GM23338 (cell line): ENCODE results near the gene AKT2. TPM values are rescaled to one million over a fixed set of nuclear protein-coding genes. Genes with fewer than 3 reads are reported as not detected.

Source experiments
- ATAC-seq: fragments of 200-7000 bp; cut with Tn5 transposase; 3 replicates; pipeline ENCODE4 v1.9.1; 2020
- DNase-seq: peaks from one replicate; pipeline ENCODE4 v3.0.0-alpha.2; 2015; ENCODE audit warnings: low spot score
- H2AFZ ChIP-seq: fragments of 200-600 bp; sonication (generic); 2 replicates; pipeline ENCODE4 v1.8.0; 2016; ENCODE audit warnings: antibody characterized with exemption, mild to moderate bottlenecking, moderate library complexity
- H3F3A ChIP-seq: fragments of 200-600 bp; sonication (generic); replicated peaks from 2 replicates; pipeline ENCODE4 v1.8.0; 2017; ENCODE audit warnings: antibody characterized with exemption, mixed run types, low read depth
- H3K27ac ChIP-seq: fragments of 200-600 bp; sonication (generic); 2 replicates; pipeline ENCODE4 v1.6.1; 2016; ENCODE audit warnings: low read depth
- H3K27me3 ChIP-seq: fragments of 200-600 bp; sonication (generic); 2 replicates; pipeline ENCODE4 v1.8.0; 2016; ENCODE audit warnings: mild to moderate bottlenecking, mixed run types, moderate library complexity; ENCODE audit not compliant: insufficient read depth
- H3K36me3 ChIP-seq: fragments of 200-600 bp; sonication (generic); 2 replicates; pipeline ENCODE4 v1.8.0; 2016; ENCODE audit warnings: mild to moderate bottlenecking; ENCODE audit not compliant: insufficient read depth
- H3K4me1 ChIP-seq: fragments of 200-600 bp; sonication (generic); 2 replicates; pipeline ENCODE4 v1.8.0; 2016; ENCODE audit warnings: mild to moderate bottlenecking, moderate library complexity; ENCODE audit not compliant: insufficient read depth
- H3K4me2 ChIP-seq: fragments of 200-600 bp; sonication (generic); 2 replicates; pipeline ENCODE4 v1.7.1; 2017; ENCODE audit warnings: mixed run types
- H3K4me3 ChIP-seq: fragments of 200-600 bp; sonication (generic); 2 replicates; pipeline ENCODE4 v1.6.1; 2016; ENCODE audit warnings: mixed run types
- H3K79me2 ChIP-seq: fragments of 200-600 bp; sonication (generic); replicated peaks from 2 replicates; pipeline ENCODE4 v1.8.0; 2017; ENCODE audit warnings: mild to moderate bottlenecking; ENCODE audit not compliant: insufficient read depth
- H3K9me2 ChIP-seq: fragments of 200-600 bp; sonication (generic); 2 replicates; pipeline ENCODE4 v1.8.0; 2017; ENCODE audit not compliant: insufficient read depth
- H4K20me1 ChIP-seq: fragments of 200-600 bp; sonication (generic); replicated peaks from 2 replicates; pipeline ENCODE4 v1.8.0; 2017; ENCODE audit warnings: mild to moderate bottlenecking; ENCODE audit not compliant: insufficient read depth
- H3K27ac Mint-ChIP-seq: 2 replicates; pipeline ENCODE4 v1.8.0; 2020; ENCODE audit warnings: inconsistent platforms, mild to moderate bottlenecking, moderate library complexity, mixed read lengths
- H3K27me3 Mint-ChIP-seq: 3 replicates; pipeline ENCODE4 v1.8.0; 2022; ENCODE audit warnings: low read depth, mild to moderate bottlenecking, moderate library complexity, mixed read lengths, inconsistent platforms; ENCODE audit not compliant: insufficient read depth, poor library complexity
- H3K36me3 Mint-ChIP-seq: 3 replicates; pipeline ENCODE4 v1.8.0; 2021; ENCODE audit warnings: low read depth, mild to moderate bottlenecking, inconsistent platforms, moderate library complexity, mixed read lengths
- H3K4me1 Mint-ChIP-seq: 3 replicates; pipeline ENCODE4 v1.8.0; 2020; ENCODE audit warnings: mild to moderate bottlenecking, inconsistent platforms, mixed read lengths
- H3K4me3 Mint-ChIP-seq: 3 replicates; pipeline ENCODE4 v1.8.0; 2021; ENCODE audit warnings: moderate library complexity, mild to moderate bottlenecking, inconsistent platforms, mixed read lengths
- H3K9me3 Mint-ChIP-seq: 3 replicates; pipeline ENCODE4 v1.8.0; 2020; ENCODE audit warnings: moderate library complexity, mild to moderate bottlenecking, inconsistent platforms, mixed read lengths
- CREB1 ChIP-seq: fragments of 250-450 bp; sonication (Bioruptor Pico); IDR thresholded peaks from 2 replicates; pipeline ENCODE4 v1.5.0; 2020; ENCODE audit warnings: low read depth, mild to moderate bottlenecking, moderate library complexity
- EZH2 ChIP-seq: fragments of 200-600 bp; sonication (generic); IDR thresholded peaks from one replicate; pipeline ENCODE4 v1.8.0; 2017; ENCODE audit warnings: antibody characterized with exemption, mild to moderate bottlenecking, low read depth; ENCODE audit not compliant: unreplicated experiment
- EZH2phosphoT487 ChIP-seq: fragments of 200-600 bp; sonication (generic); IDR thresholded peaks from one replicate; pipeline ENCODE4 v1.8.1; 2018; ENCODE audit warnings: antibody characterized with exemption; ENCODE audit not compliant: unreplicated experiment
- JUNB ChIP-seq: IDR thresholded peaks from one replicate; pipeline ENCODE4 v1.6.1; 2016; ENCODE audit warnings: antibody characterized with exemption; ENCODE audit not compliant: unreplicated experiment
- NANOG ChIP-seq: IDR thresholded peaks from 2 replicates; pipeline ENCODE4 v1.6.1; 2016; ENCODE audit warnings: antibody characterized with exemption, borderline replicate concordance
- POLR2AphosphoS5 ChIP-seq: IDR thresholded peaks from 2 replicates; pipeline ENCODE4 v1.6.1; 2016; ENCODE audit warnings: antibody characterized with exemption, low read depth
- REST ChIP-seq: IDR thresholded peaks from one replicate; pipeline ENCODE4 v1.6.1; 2018; ENCODE audit warnings: antibody characterized with exemption; ENCODE audit not compliant: unreplicated experiment
- STAT1 ChIP-seq: IDR thresholded peaks from one replicate; pipeline ENCODE4 v1.6.1; 2016; ENCODE audit warnings: antibody characterized with exemption; ENCODE audit not compliant: unreplicated experiment
- ZNF114 ChIP-seq: fragments of 250-450 bp; sonication (Bioruptor Pico); IDR thresholded peaks from 2 replicates; pipeline ENCODE4 v1.5.0; 2020; ENCODE audit warnings: mild to moderate bottlenecking, moderate library complexity
- ZNF331 ChIP-seq: fragments of 250-450 bp; sonication (Bioruptor Pico); IDR thresholded peaks from 2 replicates; pipeline ENCODE4 v1.5.0; 2020; ENCODE audit warnings: low read depth, mild to moderate bottlenecking, moderate library complexity
- polyA plus RNA-seq: library from polyadenylated mRNA; unstranded; fragments of >200 nt; fragmentation: Nextera tagmentation; extraction: Ambion mirVana; gene quantifications from 2 replicates; pipeline ENCODE4 v1.2.1, GENCODE V29; 2016
- total RNA-seq: library from RNA; depleted of rRNA; stranded (reverse); fragments of >200 nt; shearing (Covaris generic); gene quantifications from 2 replicates; pipeline ENCODE4 v1.2.3, GENCODE V29; 2014
- TF ChIP-seq, protein P1 (sequence below): fragments of 250-450 bp; sonication (Bioruptor Pico); IDR thresholded peaks from 2 replicates; pipeline ENCODE4 v1.5.0; 2020; ENCODE audit warnings: mild to moderate bottlenecking, moderate library complexity
- TF ChIP-seq, protein P2 (sequence below), 2 experiments: fragments of 200-600 bp in 1 of 2; sonication (generic) in 1 of 2; conservative IDR thresholded peaks; 2 replicates each; pipeline versions ENCODE4 v1.5.1 to v1.6.1; 2016 to 2017; ENCODE audit warnings: antibody characterized with exemption in 2 of 2, low read depth in 2 of 2, mild to moderate bottlenecking in 2 of 2, moderate library complexity in 1 of 2
- TF ChIP-seq, protein P3 (sequence below): IDR thresholded peaks from 2 replicates; pipeline ENCODE4 v1.6.1; 2016; ENCODE audit warnings: antibody characterized with exemption

The AKT2 gene
- total and polyA plus RNA-seq, 2 experiments from 2014 or later: 17.6 to 123 TPM

- peaks cover 8% of the 10 kb centered on the region for H3K27me3 Mint-ChIP-seq
- Histone ChIP-seq H3F3A (no peaks in the 10 kb centered on the region), H3K79me2 (peaks cover 83% of the 10 kb centered on the region), H3K4me2 (no peak overlapping the region), H2AFZ (no peak overlapping the region), H3K27me3 (no peaks in the 10 kb centered on the region), H3K9me2 (no peaks in the 10 kb centered on the region), H4K20me1 (peaks cover 15% of the 10 kb centered on the region), H3K36me3 (no peaks in the 10 kb centered on the region), H3K4me3 (no peak overlapping the region), H3K4me1 (peaks cover 10% of the 10 kb centered on the region), H3K27ac (no peak overlapping the region)
- no peak for DNase-seq
- no peak for ATAC-seq
- peaks cover 40% of the 10 kb centered on the region for H3K4me1 Mint-ChIP-seq
- no peak for TF ChIP-seq NANOG
- TF ChIP-seq REST: no peak
- TF ChIP-seq ZNF114 (CRISPR knock-in tag): no peak
- TF ChIP-seq, protein P1, sequence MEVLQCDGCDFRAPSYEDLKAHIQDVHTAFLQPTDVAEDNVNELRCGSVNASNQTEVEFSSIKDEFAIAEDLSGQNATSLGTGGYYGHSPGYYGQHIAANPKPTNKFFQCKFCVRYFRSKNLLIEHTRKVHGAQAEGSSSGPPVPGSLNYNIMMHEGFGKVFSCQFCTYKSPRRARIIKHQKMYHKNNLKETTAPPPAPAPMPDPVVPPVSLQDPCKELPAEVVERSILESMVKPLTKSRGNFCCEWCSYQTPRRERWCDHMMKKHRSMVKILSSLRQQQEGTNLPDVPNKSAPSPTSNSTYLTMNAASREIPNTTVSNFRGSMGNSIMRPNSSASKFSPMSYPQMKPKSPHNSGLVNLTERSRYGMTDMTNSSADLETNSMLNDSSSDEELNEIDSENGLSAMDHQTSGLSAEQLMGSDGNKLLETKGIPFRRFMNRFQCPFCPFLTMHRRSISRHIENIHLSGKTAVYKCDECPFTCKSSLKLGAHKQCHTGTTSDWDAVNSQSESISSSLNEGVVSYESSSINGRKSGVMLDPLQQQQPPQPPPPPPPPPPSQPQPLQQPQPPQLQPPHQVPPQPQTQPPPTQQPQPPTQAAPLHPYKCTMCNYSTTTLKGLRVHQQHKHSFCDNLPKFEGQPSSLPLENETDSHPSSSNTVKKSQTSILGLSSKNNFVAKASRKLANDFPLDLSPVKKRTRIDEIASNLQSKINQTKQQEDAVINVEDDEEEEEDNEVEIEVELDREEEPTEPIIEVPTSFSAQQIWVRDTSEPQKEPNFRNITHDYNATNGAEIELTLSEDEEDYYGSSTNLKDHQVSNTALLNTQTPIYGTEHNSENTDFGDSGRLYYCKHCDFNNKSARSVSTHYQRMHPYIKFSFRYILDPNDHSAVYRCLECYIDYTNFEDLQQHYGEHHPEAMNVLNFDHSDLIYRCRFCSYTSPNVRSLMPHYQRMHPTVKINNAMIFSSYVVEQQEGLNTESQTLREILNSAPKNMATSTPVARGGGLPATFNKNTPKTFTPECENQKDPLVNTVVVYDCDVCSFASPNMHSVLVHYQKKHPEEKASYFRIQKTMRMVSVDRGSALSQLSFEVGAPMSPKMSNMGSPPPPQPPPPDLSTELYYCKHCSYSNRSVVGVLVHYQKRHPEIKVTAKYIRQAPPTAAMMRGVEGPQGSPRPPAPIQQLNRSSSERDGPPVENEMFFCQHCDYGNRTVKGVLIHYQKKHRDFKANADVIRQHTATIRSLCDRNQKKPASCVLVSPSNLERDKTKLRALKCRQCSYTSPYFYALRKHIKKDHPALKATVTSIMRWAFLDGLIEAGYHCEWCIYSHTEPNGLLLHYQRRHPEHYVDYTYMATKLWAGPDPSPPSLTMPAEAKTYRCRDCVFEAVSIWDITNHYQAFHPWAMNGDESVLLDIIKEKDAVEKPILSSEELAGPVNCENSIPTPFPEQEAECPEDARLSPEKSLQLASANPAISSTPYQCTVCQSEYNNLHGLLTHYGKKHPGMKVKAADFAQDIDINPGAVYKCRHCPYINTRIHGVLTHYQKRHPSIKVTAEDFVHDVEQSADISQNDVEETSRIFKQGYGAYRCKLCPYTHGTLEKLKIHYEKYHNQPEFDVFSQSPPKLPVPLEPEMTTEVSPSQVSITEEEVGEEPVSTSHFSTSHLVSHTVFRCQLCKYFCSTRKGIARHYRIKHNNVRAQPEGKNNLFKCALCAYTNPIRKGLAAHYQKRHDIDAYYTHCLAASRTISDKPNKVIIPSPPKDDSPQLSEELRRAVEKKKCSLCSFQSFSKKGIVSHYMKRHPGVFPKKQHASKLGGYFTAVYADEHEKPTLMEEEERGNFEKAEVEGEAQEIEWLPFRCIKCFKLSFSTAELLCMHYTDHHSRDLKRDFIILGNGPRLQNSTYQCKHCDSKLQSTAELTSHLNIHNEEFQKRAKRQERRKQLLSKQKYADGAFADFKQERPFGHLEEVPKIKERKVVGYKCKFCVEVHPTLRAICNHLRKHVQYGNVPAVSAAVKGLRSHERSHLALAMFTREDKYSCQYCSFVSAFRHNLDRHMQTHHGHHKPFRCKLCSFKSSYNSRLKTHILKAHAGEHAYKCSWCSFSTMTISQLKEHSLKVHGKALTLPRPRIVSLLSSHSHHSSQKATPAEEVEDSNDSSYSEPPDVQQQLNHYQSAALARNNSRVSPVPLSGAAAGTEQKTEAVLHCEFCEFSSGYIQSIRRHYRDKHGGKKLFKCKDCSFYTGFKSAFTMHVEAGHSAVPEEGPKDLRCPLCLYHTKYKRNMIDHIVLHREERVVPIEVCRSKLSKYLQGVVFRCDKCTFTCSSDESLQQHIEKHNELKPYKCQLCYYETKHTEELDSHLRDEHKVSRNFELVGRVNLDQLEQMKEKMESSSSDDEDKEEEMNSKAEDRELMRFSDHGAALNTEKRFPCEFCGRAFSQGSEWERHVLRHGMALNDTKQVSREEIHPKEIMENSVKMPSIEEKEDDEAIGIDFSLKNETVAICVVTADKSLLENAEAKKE (CRISPR knock-in tag): no peak
- no peak for TF ChIP-seq ZNF331 (CRISPR knock-in tag)
- TF ChIP-seq EZH2phosphoT487: no peak
- TF ChIP-seq, protein P2, sequence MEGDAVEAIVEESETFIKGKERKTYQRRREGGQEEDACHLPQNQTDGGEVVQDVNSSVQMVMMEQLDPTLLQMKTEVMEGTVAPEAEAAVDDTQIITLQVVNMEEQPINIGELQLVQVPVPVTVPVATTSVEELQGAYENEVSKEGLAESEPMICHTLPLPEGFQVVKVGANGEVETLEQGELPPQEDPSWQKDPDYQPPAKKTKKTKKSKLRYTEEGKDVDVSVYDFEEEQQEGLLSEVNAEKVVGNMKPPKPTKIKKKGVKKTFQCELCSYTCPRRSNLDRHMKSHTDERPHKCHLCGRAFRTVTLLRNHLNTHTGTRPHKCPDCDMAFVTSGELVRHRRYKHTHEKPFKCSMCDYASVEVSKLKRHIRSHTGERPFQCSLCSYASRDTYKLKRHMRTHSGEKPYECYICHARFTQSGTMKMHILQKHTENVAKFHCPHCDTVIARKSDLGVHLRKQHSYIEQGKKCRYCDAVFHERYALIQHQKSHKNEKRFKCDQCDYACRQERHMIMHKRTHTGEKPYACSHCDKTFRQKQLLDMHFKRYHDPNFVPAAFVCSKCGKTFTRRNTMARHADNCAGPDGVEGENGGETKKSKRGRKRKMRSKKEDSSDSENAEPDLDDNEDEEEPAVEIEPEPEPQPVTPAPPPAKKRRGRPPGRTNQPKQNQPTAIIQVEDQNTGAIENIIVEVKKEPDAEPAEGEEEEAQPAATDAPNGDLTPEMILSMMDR (conservative IDR thresholded peaks at IDR 0.05; ENCODE audit: low read depth in 2 of 2): no peak
- TF ChIP-seq CREB1 (CRISPR knock-in tag): no peak
- TF ChIP-seq POLR2AphosphoS5: no peak
- TF ChIP-seq, protein P3, sequence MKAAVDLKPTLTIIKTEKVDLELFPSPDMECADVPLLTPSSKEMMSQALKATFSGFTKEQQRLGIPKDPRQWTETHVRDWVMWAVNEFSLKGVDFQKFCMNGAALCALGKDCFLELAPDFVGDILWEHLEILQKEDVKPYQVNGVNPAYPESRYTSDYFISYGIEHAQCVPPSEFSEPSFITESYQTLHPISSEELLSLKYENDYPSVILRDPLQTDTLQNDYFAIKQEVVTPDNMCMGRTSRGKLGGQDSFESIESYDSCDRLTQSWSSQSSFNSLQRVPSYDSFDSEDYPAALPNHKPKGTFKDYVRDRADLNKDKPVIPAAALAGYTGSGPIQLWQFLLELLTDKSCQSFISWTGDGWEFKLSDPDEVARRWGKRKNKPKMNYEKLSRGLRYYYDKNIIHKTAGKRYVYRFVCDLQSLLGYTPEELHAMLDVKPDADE: no peak
- TF ChIP-seq JUNB: no peak
- no peak for TF ChIP-seq EZH2
- no peak for TF ChIP-seq STAT1
- H3K4me3 Mint-ChIP-seq: no peak overlapping the region
- peaks cover 7% of the 10 kb centered on the region; the same call in 2 of the 3 replicates for H3K36me3 Mint-ChIP-seq
- H3K27ac Mint-ChIP-seq: no peak overlapping the region
- no peaks in the 10 kb centered on the region; the same call in 2 of the 3 replicates for H3K9me3 Mint-ChIP-seq
Measured at GRCh38 chr19:40272261-40272660, 12.9 kb downstream of the AKT2 start.
